RWPE1 (cell line): Measurements from ENCODE around the gene PNMT.

Source experiments
- CTCF ChIA-PET: fragments of 350-600 bp; sonication (Branson Sonifier 250); formaldehyde crosslinking; extraction: SDS; loops from one replicate; lab custom pipeline; 2021; lab: Yijun Ruan, JAX
- POLR2A ChIA-PET: fragments of 400-600 bp; formaldehyde crosslinking; extraction: SDS; loops from one replicate; lab custom pipeline; 2020; ENCODE audit warnings: antibody characterized with exemption; ENCODE audit not compliant: low non-redundant PET; lab: Yijun Ruan, JAX
- DNase-seq: peaks from one replicate; pipeline ENCODE4 v3.0.0; 2012; ENCODE audit warnings: low spot score
- H3K27ac ChIP-seq: fragments of 450-650 bp; 2 replicates; pipeline ENCODE4 v1.5.1; 2017
- CTCF ChIP-seq: fragments of 450-650 bp; conservative IDR thresholded peaks from 2 replicates; pipeline ENCODE4 v1.5.1; 2017; ENCODE audit warnings: low read depth, mild to moderate bottlenecking

Gene PNMT

GRCh38 chr17:39719563-39720355 lies 51.5 kb downstream of the PNMT start:
- TF ChIP-seq CTCF = no peak
- POLR2A ChIA-PET = interaction anchor here (0.7 kb wide), 1 partner anchor 20 kb away, joined by 4 read pairs; the partner anchor contains the start of gene ERBB2
- no peak overlapping the region for H3K27ac ChIP-seq
- CTCF ChIA-PET = interaction anchor here (0.6 to 0.7 kb wide), 2 partner anchors 11 to 98 kb away, joined by 3 to 5 read pairs; no protein-coding TSS in a partner anchor
- DNase-seq = no peak
